GM12878 (cell line): ENCODE measurements around the gene MOB2. TPM values are rescaled to one million over a fixed set of nuclear protein-coding genes. Genes with fewer than 3 reads are reported as not detected.

Source experiments
- ATAC-seq: fragments of 200-7000 bp; cut with Tn5 transposase; 3 replicates; pipeline ENCODE4 v1.9.1; 2020; ENCODE audit warnings: mild to moderate bottlenecking, moderate library complexity
- BruUV-seq: library from RNA; stranded (reverse); fragments of 400-500 nt; replicated peaks from 2 replicates; lab custom pipeline; 2021; lab: Mats Ljungman, UMichigan
- CTCF ChIA-PET: fragments of 300-600 bp; sonication (Branson Sonifier 250); formaldehyde crosslinking; extraction: SDS; loops from one replicate; lab custom pipeline; 2021; ENCODE audit warnings: inconsistent platforms; lab: Yijun Ruan, JAX
- POLR2A ChIA-PET: fragments of 350-600 bp; formaldehyde crosslinking; extraction: SDS; loops from one replicate; lab custom pipeline; 2021; ENCODE audit warnings: inconsistent platforms; lab: Charles Lee
- RAD21 ChIA-PET: fragments of 300-600 bp; sonication (Branson Sonifier 250); formaldehyde crosslinking; loops from one replicate; lab custom pipeline; 2023; ENCODE audit warnings: antibody characterized with exemption; ENCODE audit not compliant: unreplicated experiment; lab: Charles Lee
- SMC1A ChIA-PET: fragments of 300-600 bp; sonication (Branson Sonifier 250); formaldehyde crosslinking; loops from one replicate; lab custom pipeline; 2023; ENCODE audit not compliant: unreplicated experiment, uncharacterized antibody; lab: Charles Lee
- DNase-seq: peaks from one replicate; pipeline ENCODE4 v3.0.0-alpha.2; 2011; ENCODE audit warnings: low read depth, low spot score
- FAIRE-seq: peaks from 3 replicates; lab custom pipeline; 2011; peaks lifted over from hg19 to GRCh38; lab: Jason Lieb, UNC
- H2AFZ ChIP-seq: 2 replicates; pipeline ENCODE4 v1.6.0; 2011; ENCODE audit warnings: low read depth, low read length, control low read depth; ENCODE audit not compliant: control insufficient read depth
- H3K27ac ChIP-seq: 2 replicates; pipeline ENCODE4 v1.5.1; 2011; ENCODE audit warnings: control low read depth; ENCODE audit not compliant: control insufficient read depth, insufficient read depth
- H3K27me3 ChIP-seq, 2 experiments: replicated peaks in 1 of 2; 2 replicates each; pipeline versions ENCODE4 v1.6.0 to v1.6.1; 2011; ENCODE audit warnings: low read length in 1 of 2; ENCODE audit not compliant: control insufficient read depth in 2 of 2, insufficient read depth in 2 of 2
- H3K36me3 ChIP-seq, 2 experiments: 2 replicates each; pipeline ENCODE4 v1.5.1; 2011; ENCODE audit warnings: low read length in 1 of 2; ENCODE audit not compliant: control insufficient read depth in 2 of 2, insufficient read depth in 2 of 2
- H3K4me1 ChIP-seq: 2 replicates; pipeline ENCODE4 v1.6.1; 2011; ENCODE audit warnings: mild to moderate bottlenecking, low read length, moderate library complexity, mixed read lengths; ENCODE audit not compliant: control insufficient read depth, insufficient read depth
- H3K4me2 ChIP-seq: 2 replicates; pipeline ENCODE4 v1.6.0; 2011; ENCODE audit warnings: control low read depth; ENCODE audit not compliant: control insufficient read depth, insufficient read depth
- H3K4me3 ChIP-seq: fragments of 200-600 bp; sonication (generic); 2 replicates; pipeline ENCODE4 v1.5.1; 2016
- H3K79me2 ChIP-seq: 2 replicates; pipeline ENCODE4 v1.6.0; 2011; ENCODE audit warnings: low read length; ENCODE audit not compliant: control insufficient read depth, insufficient read depth
- H3K9ac ChIP-seq: 2 replicates; pipeline ENCODE4 v1.8.0; 2011; ENCODE audit warnings: low read length, control low read depth, mixed read lengths; ENCODE audit not compliant: control insufficient read depth, insufficient read depth
- H3K9me3 ChIP-seq: replicated peaks from 3 replicates; pipeline ENCODE4 v1.5.1; 2011; ENCODE audit warnings: mild to moderate bottlenecking, low read length; ENCODE audit not compliant: control insufficient read depth, insufficient read depth
- H4K20me1 ChIP-seq: 2 replicates; pipeline ENCODE4 v1.6.0; 2011; ENCODE audit not compliant: control insufficient read depth, insufficient read depth
- BACH1 ChIP-seq: fragments of 450-650 bp; IDR thresholded peaks from 2 replicates; pipeline ENCODE4 v1.6.1; 2017; ENCODE audit warnings: mild to moderate bottlenecking, borderline replicate concordance
- BCL3 ChIP-seq: IDR thresholded peaks from 2 replicates; pipeline ENCODE4 v1.6.1; 2011; ENCODE audit warnings: borderline replicate concordance, low read depth, mild to moderate bottlenecking, moderate library complexity, low read length; ENCODE audit not compliant: insufficient read depth, poor library complexity, severe bottlenecking
- BCLAF1 ChIP-seq: fragments of 450-650 bp; IDR thresholded peaks from 2 replicates; pipeline ENCODE4 v1.6.1; 2017; ENCODE audit warnings: antibody characterized with exemption, mild to moderate bottlenecking, moderate library complexity
- BRCA1 ChIP-seq: IDR thresholded peaks from 2 replicates; pipeline ENCODE4 v1.6.1; 2011; ENCODE audit warnings: low read depth, low read length, improper control_type of control experiment
- CBX5 ChIP-seq: sonication (generic); IDR thresholded peaks from 2 replicates; pipeline ENCODE4 v1.6.1; 2016; ENCODE audit warnings: low read depth, moderate library complexity, mild to moderate bottlenecking, inconsistent platforms
- FOXK2 ChIP-seq: fragments of 450-650 bp; IDR thresholded peaks from 2 replicates; pipeline ENCODE4 v1.6.1; 2017; ENCODE audit warnings: mild to moderate bottlenecking, moderate library complexity
- WGBS: methylation state at CpG from one replicate; pipeline ENCODE4 v1.1.6; 2016; ENCODE audit warnings: low lambda C conversion rate; ENCODE audit not compliant: insufficient replicate concordance, insufficient coverage; ENCODE audit errors: missing lambda C conversion rate; 5-methylcytosine and 5-hydroxymethylcytosine counted together
- in situ Hi-C: fragments of 300-500 bp; cut with MboI; formaldehyde crosslinking; loops from 9 replicates; pipeline ENCODE4 v1.14.3; 2018; ENCODE audit warnings: mixed read lengths
- intact Hi-C: fragments of 100-400 bp; cut with micrococcal nuclease; formaldehyde crosslinking; loops from one replicate; pipeline ENCODE4 v1.14.2; 2022; ENCODE audit not compliant: unreplicated experiment
- polyA plus RNA-seq, 11 experiments: library from polyadenylated mRNA; depleted of rRNA in 4 of 11; unstranded in 6 of 11; stranded (reverse) in 5 of 11; fragments of >200 nt; fragmentation: Nextera tagmentation in 4 of 11; fragmentation: Illumina TruSeq in 1 of 11; extraction: Ambion mirVana in 4 of 11; extraction: Trizol in 1 of 11; gene quantifications; 1 replicate in 1 of 11; 2 replicates in 10 of 11; pipeline versions ENCODE4 v1.2.1 to v1.2.3, GENCODE V29; 2011 to 2016; ENCODE audit warnings: inconsistent platforms in 2 of 11, missing spikeins in 2 of 11, low read depth in 1 of 11
- total RNA-seq, 4 experiments: library from RNA; depleted of rRNA in 3 of 4; stranded (reverse); fragments of >200 nt in 3 of 4; fragmentation: Illumina TruSeq in 1 of 4; extraction: Trizol in 1 of 4; gene quantifications; 2 replicates each; pipeline versions ENCODE4 v1.2.1 to v1.2.3, GENCODE V29; 2013 to 2021

The MOB2 gene
- total and polyA plus RNA-seq, 10 of the 15 experiments (the other 5 are each of a cell fraction or from before 2014, with no cell fraction given) = 0.10 to 34.6 (median 15.5) TPM

- Histone ChIP-seq H3K79me2 (no peaks in the 10 kb centered on the region), H3K4me1 (no peaks in the 10 kb centered on the region), H3K27me3 (no peaks in the 10 kb centered on the region), H3K9ac (no peak overlapping the region), H3K36me3 (peaks cover 0 to 3% of the 10 kb centered on the region in 2 experiments; a peak in 2 of 4 replicates), H3K9me3 (no peaks in the 10 kb centered on the region), H2AFZ (no peak overlapping the region), H4K20me1 (no peaks in the 10 kb centered on the region), H3K27ac (no peak overlapping the region), H3K4me2 (no peak overlapping the region), H3K4me3 (no peak overlapping the region)
- no peak for DNase-seq
- 77% methylated on average over 9 of the region's 12 CpGs for WGBS
- BruUV-seq = no TSS peak
- no peak for FAIRE-seq
- intact Hi-C loops = no loop called here
- RAD21 ChIA-PET = no interaction called here
- no peak for ATAC-seq
- in situ Hi-C loops = no loop called here
- POLR2A ChIA-PET = no interaction called here
- SMC1A ChIA-PET = no interaction called here
- TF ChIP-seq BRCA1 (no peak), CBX5 (no peak), FOXK2 (no peak), BCLAF1 (no peak), BCL3 (no peak), BACH1 (no peak)
- CTCF ChIA-PET = no interaction called here
Observed at GRCh38 chr11:1473011-1473628, 13.5 kb downstream of the MOB2 start.
